K562 (cell line): ENCODE data around the gene NRXN3. TPM values are rescaled to one million over a fixed set of nuclear protein-coding genes. Genes with fewer than 3 reads are reported as not detected.

ENCODE experiments used
- ELF4 ChIP-seq: fragments of 450-650 bp; formaldehyde crosslinking; IDR thresholded peaks from 2 replicates; pipeline ENCODE4 v1.4.0; 2022; ENCODE audit warnings: missing genetic modification characterization
- HMG20B ChIP-seq: fragments of 250-450 bp; sonication (Bioruptor Pico); IDR thresholded peaks from 2 replicates; pipeline ENCODE4 v1.5.0; 2021; ENCODE audit warnings: mild to moderate bottlenecking
- TSC22D4 ChIP-seq: fragments of 450-650 bp; IDR thresholded peaks from 2 replicates; pipeline ENCODE4 v1.6.1; 2016; ENCODE audit warnings: missing genetic modification characterization, missing biosample characterization, control low read depth
- polyA plus RNA-seq, 8 experiments: library from polyadenylated mRNA; depleted of rRNA in 4 of 8; stranded (reverse) in 5 of 8; unstranded in 3 of 8; fragments of >200 nt; fragmentation: Nextera tagmentation in 2 of 8; fragmentation: Illumina TruSeq in 1 of 8; extraction: Ambion mirVana in 2 of 8; extraction: Trizol in 1 of 8; gene quantifications; 2 replicates each; pipeline versions ENCODE4 v1.2.1 to v1.2.3, GENCODE V29; 2011 to 2014; ENCODE audit warnings: inconsistent platforms in 1 of 8, missing spikeins in 1 of 8
- total RNA-seq, 7 experiments: library from RNA; depleted of rRNA in 6 of 7; stranded (reverse); fragments of >200 nt in 6 of 7; fragmentation: Illumina TruSeq in 2 of 7; extraction: Trizol in 2 of 7; gene quantifications; 2 replicates each; pipeline versions ENCODE4 v1.2.1 to v1.2.3, GENCODE V29; 2011 to 2021; ENCODE audit warnings: low replicate concordance in 1 of 7
- TF ChIP-seq, protein P1 (sequence below): sonication (generic); formaldehyde crosslinking; IDR thresholded peaks from 2 replicates; pipeline ENCODE4 v1.8.1; 2023; ENCODE audit warnings: mild to moderate bottlenecking, missing genetic modification reagents
- TF ChIP-seq, protein P2 (sequence below): fragments of 450-650 bp; IDR thresholded peaks from 2 replicates; pipeline ENCODE4 v1.6.1; 2016; ENCODE audit warnings: missing biosample characterization, missing genetic modification characterization
- TF ChIP-seq, protein P3 (sequence below): sonication (generic); formaldehyde crosslinking; IDR thresholded peaks from 2 replicates; pipeline ENCODE4 v1.8.0; 2022; ENCODE audit warnings: mild to moderate bottlenecking, missing genetic modification reagents, borderline replicate concordance

NRXN3 gene
- total and polyA plus RNA-seq, 9 of the 15 experiments (the other 6 are each of a cell fraction or from before 2014, with no cell fraction given), result 0.09 TPM; not detected in 8

DNA sequence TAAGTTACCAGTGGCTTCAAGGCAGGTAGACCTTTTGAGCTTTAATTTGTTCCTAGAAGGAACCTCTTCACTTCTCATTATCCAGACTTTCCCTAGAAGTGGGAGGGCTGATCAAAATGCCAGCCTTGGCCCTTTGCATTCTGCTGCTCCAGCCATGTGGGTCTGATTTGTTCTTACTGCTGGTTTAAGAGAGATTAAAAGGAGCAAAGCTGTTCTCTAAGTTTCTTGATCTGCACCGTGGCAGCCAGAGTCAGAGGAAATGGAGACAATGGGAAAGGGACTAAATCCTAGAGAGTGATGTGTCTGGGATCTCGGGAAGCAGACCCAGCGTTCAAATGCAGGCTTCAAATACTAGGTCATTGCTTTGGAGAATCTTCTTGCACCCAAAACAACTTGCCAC is 1281.4 kb downstream of the NRXN3 start (continued):
- TF ChIP-seq, protein P1, sequence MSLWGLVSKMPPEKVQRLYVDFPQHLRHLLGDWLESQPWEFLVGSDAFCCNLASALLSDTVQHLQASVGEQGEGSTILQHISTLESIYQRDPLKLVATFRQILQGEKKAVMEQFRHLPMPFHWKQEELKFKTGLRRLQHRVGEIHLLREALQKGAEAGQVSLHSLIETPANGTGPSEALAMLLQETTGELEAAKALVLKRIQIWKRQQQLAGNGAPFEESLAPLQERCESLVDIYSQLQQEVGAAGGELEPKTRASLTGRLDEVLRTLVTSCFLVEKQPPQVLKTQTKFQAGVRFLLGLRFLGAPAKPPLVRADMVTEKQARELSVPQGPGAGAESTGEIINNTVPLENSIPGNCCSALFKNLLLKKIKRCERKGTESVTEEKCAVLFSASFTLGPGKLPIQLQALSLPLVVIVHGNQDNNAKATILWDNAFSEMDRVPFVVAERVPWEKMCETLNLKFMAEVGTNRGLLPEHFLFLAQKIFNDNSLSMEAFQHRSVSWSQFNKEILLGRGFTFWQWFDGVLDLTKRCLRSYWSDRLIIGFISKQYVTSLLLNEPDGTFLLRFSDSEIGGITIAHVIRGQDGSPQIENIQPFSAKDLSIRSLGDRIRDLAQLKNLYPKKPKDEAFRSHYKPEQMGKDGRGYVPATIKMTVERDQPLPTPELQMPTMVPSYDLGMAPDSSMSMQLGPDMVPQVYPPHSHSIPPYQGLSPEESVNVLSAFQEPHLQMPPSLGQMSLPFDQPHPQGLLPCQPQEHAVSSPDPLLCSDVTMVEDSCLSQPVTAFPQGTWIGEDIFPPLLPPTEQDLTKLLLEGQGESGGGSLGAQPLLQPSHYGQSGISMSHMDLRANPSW (CRISPR knock-in tag), result no peak
- TF ChIP-seq, protein P2, sequence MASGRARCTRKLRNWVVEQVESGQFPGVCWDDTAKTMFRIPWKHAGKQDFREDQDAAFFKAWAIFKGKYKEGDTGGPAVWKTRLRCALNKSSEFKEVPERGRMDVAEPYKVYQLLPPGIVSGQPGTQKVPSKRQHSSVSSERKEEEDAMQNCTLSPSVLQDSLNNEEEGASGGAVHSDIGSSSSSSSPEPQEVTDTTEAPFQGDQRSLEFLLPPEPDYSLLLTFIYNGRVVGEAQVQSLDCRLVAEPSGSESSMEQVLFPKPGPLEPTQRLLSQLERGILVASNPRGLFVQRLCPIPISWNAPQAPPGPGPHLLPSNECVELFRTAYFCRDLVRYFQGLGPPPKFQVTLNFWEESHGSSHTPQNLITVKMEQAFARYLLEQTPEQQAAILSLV (tag), result no peak
- TF ChIP-seq HMG20B (CRISPR knock-in tag) (no peak), TSC22D4 (tag) (no peak), ELF4 (CRISPR knock-in tag) (no peak)
- TF ChIP-seq, protein P3, sequence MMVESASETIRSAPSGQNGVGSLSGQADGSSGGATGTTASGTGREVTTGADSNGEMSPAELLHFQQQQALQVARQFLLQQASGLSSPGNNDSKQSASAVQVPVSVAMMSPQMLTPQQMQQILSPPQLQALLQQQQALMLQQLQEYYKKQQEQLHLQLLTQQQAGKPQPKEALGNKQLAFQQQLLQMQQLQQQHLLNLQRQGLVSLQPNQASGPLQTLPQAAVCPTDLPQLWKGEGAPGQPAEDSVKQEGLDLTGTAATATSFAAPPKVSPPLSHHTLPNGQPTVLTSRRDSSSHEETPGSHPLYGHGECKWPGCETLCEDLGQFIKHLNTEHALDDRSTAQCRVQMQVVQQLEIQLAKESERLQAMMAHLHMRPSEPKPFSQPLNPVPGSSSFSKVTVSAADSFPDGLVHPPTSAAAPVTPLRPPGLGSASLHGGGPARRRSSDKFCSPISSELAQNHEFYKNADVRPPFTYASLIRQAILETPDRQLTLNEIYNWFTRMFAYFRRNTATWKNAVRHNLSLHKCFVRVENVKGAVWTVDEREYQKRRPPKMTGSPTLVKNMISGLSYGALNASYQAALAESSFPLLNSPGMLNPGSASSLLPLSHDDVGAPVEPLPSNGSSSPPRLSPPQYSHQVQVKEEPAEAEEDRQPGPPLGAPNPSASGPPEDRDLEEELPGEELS (CRISPR knock-in tag), result no peak
